ENCODE results near the gene IL31RA.

DNA sequence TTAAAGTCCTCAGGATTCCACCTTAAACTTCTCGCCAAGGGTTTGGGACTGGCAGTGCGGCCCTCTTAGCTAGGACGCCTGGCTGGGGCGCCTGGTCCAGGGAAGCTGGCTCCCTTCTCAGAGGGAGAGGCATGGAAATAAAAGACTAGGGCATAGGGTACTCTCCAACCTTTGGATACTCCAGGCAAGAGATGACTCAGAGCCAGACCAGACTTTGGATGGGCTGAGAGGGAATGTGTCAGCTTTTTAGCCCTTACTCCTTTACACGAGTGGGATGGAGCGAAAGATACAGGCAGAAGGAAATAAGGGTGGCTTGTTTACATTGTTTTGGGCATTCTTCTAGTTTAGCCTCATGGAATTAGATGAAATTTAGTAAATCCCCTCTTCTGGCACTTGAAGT is 48.2 kb downstream of the IL31RA start:
- TF ChIP-seq, protein P1, sequence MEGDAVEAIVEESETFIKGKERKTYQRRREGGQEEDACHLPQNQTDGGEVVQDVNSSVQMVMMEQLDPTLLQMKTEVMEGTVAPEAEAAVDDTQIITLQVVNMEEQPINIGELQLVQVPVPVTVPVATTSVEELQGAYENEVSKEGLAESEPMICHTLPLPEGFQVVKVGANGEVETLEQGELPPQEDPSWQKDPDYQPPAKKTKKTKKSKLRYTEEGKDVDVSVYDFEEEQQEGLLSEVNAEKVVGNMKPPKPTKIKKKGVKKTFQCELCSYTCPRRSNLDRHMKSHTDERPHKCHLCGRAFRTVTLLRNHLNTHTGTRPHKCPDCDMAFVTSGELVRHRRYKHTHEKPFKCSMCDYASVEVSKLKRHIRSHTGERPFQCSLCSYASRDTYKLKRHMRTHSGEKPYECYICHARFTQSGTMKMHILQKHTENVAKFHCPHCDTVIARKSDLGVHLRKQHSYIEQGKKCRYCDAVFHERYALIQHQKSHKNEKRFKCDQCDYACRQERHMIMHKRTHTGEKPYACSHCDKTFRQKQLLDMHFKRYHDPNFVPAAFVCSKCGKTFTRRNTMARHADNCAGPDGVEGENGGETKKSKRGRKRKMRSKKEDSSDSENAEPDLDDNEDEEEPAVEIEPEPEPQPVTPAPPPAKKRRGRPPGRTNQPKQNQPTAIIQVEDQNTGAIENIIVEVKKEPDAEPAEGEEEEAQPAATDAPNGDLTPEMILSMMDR (IDR thresholded peaks at IDR 0.05), result no peak
- TF ChIP-seq POLR2A (IDR thresholded peaks at IDR 0.05) (no peak), EP300 (IDR thresholded peaks at IDR 0.05) (no peak)
